Measurements from ENCODE around the gene GLS2.
A peak's percentile ranks its signal among the peaks of the same experiment; 100 is the strongest.

The GLS2 gene

GRCh38 chr12:56487448-56488040, 417 bp downstream of the GLS2 start (continued):
- TF ChIP-seq PATZ1 (tag by site-specific recombination; IDR thresholded peaks at IDR 0.05), result peak; percentile 95
- TF ChIP-seq ZNF76 (tag by site-specific recombination; IDR thresholded peaks at IDR 0.05; ENCODE audit: borderline replicate concordance, low read depth), result peak; percentile 47; the same call in 1 of the 2 replicates
- no peak for TF ChIP-seq HOXC10 (CRISPR knock-in tag; IDR thresholded peaks at IDR 0.05)
- TF ChIP-seq KLF8 (tag by site-specific recombination; IDR thresholded peaks at IDR 0.05), result peak; percentile 28; the same call in 1 of the 2 replicates
- no peak for TF ChIP-seq ZNF114 (tag by site-specific recombination; IDR thresholded peaks at IDR 0.05)
- TF ChIP-seq ZNF10 (tag by site-specific recombination; IDR thresholded peaks at IDR 0.05), result no peak
- 0 out of 2 replicates have a peak, but pooled peaks have one; percentile 24 for TF ChIP-seq ZSCAN4 (tag by site-specific recombination; IDR thresholded peaks at IDR 0.05)
- no peak for TF ChIP-seq OVOL3 (tag by site-specific recombination; IDR thresholded peaks at IDR 0.05)
- TF ChIP-seq PRDM6 (tag by site-specific recombination; IDR thresholded peaks at IDR 0.05), result no peak
- TF ChIP-seq ZNF560 (tag by site-specific recombination; IDR thresholded peaks at IDR 0.05; ENCODE audit: borderline replicate concordance), result no peak
- TF ChIP-seq AEBP2 (tag by site-specific recombination; IDR thresholded peaks at IDR 0.05; ENCODE audit: borderline replicate concordance), result no peak
- TF ChIP-seq ZNF501 (tag by site-specific recombination; IDR thresholded peaks at IDR 0.05), result peak; percentile 93
- no peak for TF ChIP-seq GFI1B (tag by site-specific recombination; IDR thresholded peaks at IDR 0.05)
- TF ChIP-seq REST (tag by site-specific recombination; IDR thresholded peaks at IDR 0.05), result peak; percentile 93
- peak; percentile 62 for TF ChIP-seq ZNF777 (tag by site-specific recombination; IDR thresholded peaks at IDR 0.05; ENCODE audit: borderline replicate concordance)
- TF ChIP-seq ZNF311 (tag by site-specific recombination; IDR thresholded peaks at IDR 0.05; ENCODE audit: borderline replicate concordance), result no peak
- no peak for TF ChIP-seq ZFP69B (tag by site-specific recombination; IDR thresholded peaks at IDR 0.05)
- peak; percentile 9; the same call in 1 of the 2 replicates for TF ChIP-seq ZSCAN16 (tag by site-specific recombination; IDR thresholded peaks at IDR 0.05)
- TF ChIP-seq ZNF658 (tag by site-specific recombination; IDR thresholded peaks at IDR 0.05), result no peak
- TF ChIP-seq ZXDB (tag by site-specific recombination; IDR thresholded peaks at IDR 0.05), result 0 out of 2 replicates have a peak, but pooled peaks have one; percentile 36
- no peak for TF ChIP-seq ZNF549 (tag by site-specific recombination; IDR thresholded peaks at IDR 0.05)
- peak; percentile 84 for TF ChIP-seq ZFP37 (tag by site-specific recombination; IDR thresholded peaks at IDR 0.05)
- 0 out of 2 replicates have a peak, but pooled peaks have one; percentile 8 for TF ChIP-seq CTCF (tag by site-specific recombination; IDR thresholded peaks at IDR 0.05)
- TF ChIP-seq ZNF26 (tag by site-specific recombination; IDR thresholded peaks at IDR 0.05), result no peak
- TF ChIP-seq ZNF571 (tag by site-specific recombination; IDR thresholded peaks at IDR 0.05), result no peak
- peak; percentile 75; the same call in 1 of the 2 replicates for TF ChIP-seq SP7 (tag by site-specific recombination; IDR thresholded peaks at IDR 0.05)
